Posterior cingulate gyrus (tissue), 11 donors: Measurements from ENCODE around the gene LRRTM4.
"Not testable (repeated sequence)": the region's sequence is repeated elsewhere in the genome, so short reads cannot be mapped to it uniquely, and the experiment has no call there.

Experiments used
- DNase-seq, 10 donors: peaks; one replicate each; pipeline versions ENCODE4 v3.0.0 to v3.0.0-alpha.2; 2020 to 2021; ENCODE audit warnings: mixed read lengths in 3 of 10
- intact Hi-C: fragments of 100-400 bp; cut with DNase I; formaldehyde crosslinking; loops from one replicate; pipeline ENCODE4 v1.15.1; 2023

The LRRTM4 gene

GRCh38 chr2:77190721-77191346, 331.3 kb downstream of the LRRTM4 start:
- no peak for DNase-seq
- intact Hi-C loops = no loop called here

- intact Hi-C loops = no loop called here
- DNase-seq = no peak
Observed at GRCh38 chr2:77185052-77185451, 337.1 kb downstream of the LRRTM4 start.

- no peak for DNase-seq
- intact Hi-C loops = no loop called here
Observed at GRCh38 chr2:77179297-77179696, 342.9 kb downstream of the LRRTM4 start.

- DNase-seq, intact Hi-C loops: not testable (repeated sequence)
Observed at GRCh38 chr2:77175266-77175780, 346.9 kb downstream of the LRRTM4 start.

GRCh38 chr2:77169426-77169825, 352.8 kb downstream of the LRRTM4 start:
- no peak for DNase-seq
- intact Hi-C loops = no loop called here

GRCh38 chr2:77164021-77164420, 358.2 kb downstream of the LRRTM4 start:
- intact Hi-C loops, DNase-seq: not testable (repeated sequence)

- intact Hi-C loops = no loop called here
- DNase-seq = no peak
Observed at GRCh38 chr2:77161009-77161408, 361.2 kb downstream of the LRRTM4 start.

GRCh38 chr2:77156599-77156998, 365.6 kb downstream of the LRRTM4 start:
- intact Hi-C loops = no loop called here

GRCh38 chr2:77155511-77155910, 366.7 kb downstream of the LRRTM4 start:
- intact Hi-C loops = no loop called here
- DNase-seq = no peak

More at GRCh38 chr2:77156599-77156998, 365.6 kb downstream of the LRRTM4 start:
- no peak for DNase-seq

GRCh38 chr2:77149565-77149964, 372.6 kb downstream of the LRRTM4 start:
- intact Hi-C loops = no loop called here
- no peak for DNase-seq

- DNase-seq = no peak
- intact Hi-C loops = no loop called here
Observed at GRCh38 chr2:77147153-77147552, 375.0 kb downstream of the LRRTM4 start.

- no peak for DNase-seq
- intact Hi-C loops = no loop called here
Observed at GRCh38 chr2:77144772-77145171, 377.4 kb downstream of the LRRTM4 start.

- intact Hi-C loops = no loop called here
- no peak for DNase-seq
Observed at GRCh38 chr2:77142141-77142540, 380.0 kb downstream of the LRRTM4 start.

- peak in 1 of 10 donors; percentile 16 for DNase-seq
Observed at GRCh38 chr2:77128479-77128878, 393.7 kb downstream of the LRRTM4 start.

GRCh38 chr2:77127345-77127744, 394.8 kb downstream of the LRRTM4 start:
- intact Hi-C loops = no loop called here
- no peak for DNase-seq

More at GRCh38 chr2:77128479-77128878, 393.7 kb downstream of the LRRTM4 start:
- intact Hi-C loops = not testable (repeated sequence)

- intact Hi-C loops = no loop called here
- DNase-seq = no peak
Observed at GRCh38 chr2:77121518-77121917, 400.7 kb downstream of the LRRTM4 start.

- no peak for DNase-seq
- intact Hi-C loops = no loop called here
Observed at GRCh38 chr2:77119333-77119732, 402.8 kb downstream of the LRRTM4 start.

GRCh38 chr2:77108915-77109314, 413.3 kb downstream of the LRRTM4 start:
- intact Hi-C loops = no loop called here
- DNase-seq = no peak

GRCh38 chr2:77105008-77105407, 417.2 kb downstream of the LRRTM4 start:
- intact Hi-C loops = no loop called here

GRCh38 chr2:77104554-77104953, 417.6 kb downstream of the LRRTM4 start:
- intact Hi-C loops = no loop called here
- DNase-seq = no peak

More at GRCh38 chr2:77105008-77105407, 417.2 kb downstream of the LRRTM4 start:
- DNase-seq = no peak

GRCh38 chr2:77102927-77103326, 419.2 kb downstream of the LRRTM4 start:
- intact Hi-C loops = no loop called here
- DNase-seq = no peak

GRCh38 chr2:77101796-77102452, 420.3 kb downstream of the LRRTM4 start:
- DNase-seq = no peak
- intact Hi-C loops = no loop called here
